HG03378 (cell line): Measurements from ENCODE around the gene ATP8A2.
"Not testable (repeated sequence)": the region's sequence is repeated elsewhere in the genome, so short reads cannot be mapped to it uniquely, and the experiment has no call there.

Experiments
- ATAC-seq: cut with Tn5 transposase; IDR thresholded peaks from one replicate; pipeline ENCODE4 v1.9.1; 2021; ENCODE audit warnings: mild to moderate bottlenecking, moderate library complexity; ENCODE audit not compliant: unreplicated experiment

The ATP8A2 gene

GRCh38 chr13:25761041-25761440 is 389.3 kb downstream of the ATP8A2 start:
- no peak for ATAC-seq

- ATAC-seq: no peak
Observed at GRCh38 chr13:25762281-25762680, 390.5 kb downstream of the ATP8A2 start.

- no peak for ATAC-seq
Observed at GRCh38 chr13:25762795-25763377, 391.1 kb downstream of the ATP8A2 start.

GRCh38 chr13:25764378-25764777 is 392.6 kb downstream of the ATP8A2 start:
- no peak for ATAC-seq

- ATAC-seq: no peak
Observed at GRCh38 chr13:25765266-25765665, 393.5 kb downstream of the ATP8A2 start.

GRCh38 chr13:25766576-25766975 is 394.8 kb downstream of the ATP8A2 start:
- no peak for ATAC-seq

- ATAC-seq: no peak
Observed at GRCh38 chr13:25766991-25767390, 395.2 kb downstream of the ATP8A2 start.

- ATAC-seq: no peak
Observed at GRCh38 chr13:25768376-25768775, 396.6 kb downstream of the ATP8A2 start.

- ATAC-seq: no peak
Observed at GRCh38 chr13:25768838-25769237, 397.1 kb downstream of the ATP8A2 start.

- no peak for ATAC-seq
Observed at GRCh38 chr13:25770601-25771000, 398.8 kb downstream of the ATP8A2 start.

- ATAC-seq: no peak
Observed at GRCh38 chr13:25771202-25771601, 399.4 kb downstream of the ATP8A2 start.

GRCh38 chr13:25771641-25772478 is 400.1 kb downstream of the ATP8A2 start:
- ATAC-seq: no peak

GRCh38 chr13:25772534-25772933 is 400.8 kb downstream of the ATP8A2 start:
- ATAC-seq: not testable (repeated sequence)

- ATAC-seq: not testable (repeated sequence)
Observed at GRCh38 chr13:25774056-25774455, 402.3 kb downstream of the ATP8A2 start.

- ATAC-seq: no peak
Observed at GRCh38 chr13:25775275-25775674, 403.5 kb downstream of the ATP8A2 start.

- no peak for ATAC-seq
Observed at GRCh38 chr13:25775986-25776385, 404.2 kb downstream of the ATP8A2 start.

- no peak for ATAC-seq
Observed at GRCh38 chr13:25776722-25777121, 404.9 kb downstream of the ATP8A2 start.

- no peak for ATAC-seq
Observed at GRCh38 chr13:25777509-25777908, 405.7 kb downstream of the ATP8A2 start.

GRCh38 chr13:25778365-25778764 is 406.6 kb downstream of the ATP8A2 start:
- no peak for ATAC-seq

- no peak for ATAC-seq
Observed at GRCh38 chr13:25778808-25779305, 407.1 kb downstream of the ATP8A2 start.

- ATAC-seq: no peak
Observed at GRCh38 chr13:25783076-25783475, 411.3 kb downstream of the ATP8A2 start.

- ATAC-seq: no peak
Observed at GRCh38 chr13:25783601-25784024, 411.8 kb downstream of the ATP8A2 start.
